Spleen (tissue), 11 donors: ENCODE data around the gene PDE6D. TPM values are rescaled to one million over a fixed set of nuclear protein-coding genes. Genes with fewer than 3 reads are reported as not detected.

Experiments
- DNase-seq: peaks from one replicate; pipeline ENCODE4 v3.0.0-alpha.2; 2020
- H3K27ac ChIP-seq, 8 donors: fragments of 200-600 bp; sonication (generic) in 7 of 8; 1 replicate in 4 of 8; 2 replicates in 4 of 8; pipeline versions ENCODE4 v1.5.0 to v1.8.0; 2016 to 2021; ENCODE audit warnings: inconsistent platforms in 4 of 8, mild to moderate bottlenecking in 4 of 8, moderate library complexity in 1 of 8
- H3K27me3 ChIP-seq, 7 donors: fragments of 200-600 bp; sonication (generic) in 6 of 7; replicated peaks in 1 of 7; 1 replicate in 4 of 7; 2 replicates in 3 of 7; pipeline versions ENCODE4 v1.5.0 to v1.8.0; 2016 to 2021; ENCODE audit warnings: inconsistent platforms in 3 of 7, mild to moderate bottlenecking in 1 of 7
- H3K36me3 ChIP-seq, 6 donors: fragments of 200-600 bp; sonication (generic) in 5 of 6; 1 replicate in 4 of 6; 2 replicates in 2 of 6; pipeline versions ENCODE4 v1.5.0 to v1.8.0; 2016 to 2021; ENCODE audit warnings: inconsistent platforms in 2 of 6
- H3K4me1 ChIP-seq, 6 donors: fragments of 200-600 bp; sonication (generic) in 5 of 6; 1 replicate in 3 of 6; 2 replicates in 3 of 6; pipeline versions ENCODE4 v1.5.0 to v1.8.0; 2016 to 2021; ENCODE audit warnings: inconsistent platforms in 3 of 6
- H3K4me3 ChIP-seq, 8 donors: fragments of 200-600 bp; sonication (generic) in 7 of 8; 1 replicate in 4 of 8; 2 replicates in 4 of 8; pipeline versions ENCODE4 v1.5.0 to v1.8.0; 2016 to 2021; ENCODE audit warnings: inconsistent platforms in 4 of 8, mild to moderate bottlenecking in 4 of 8, moderate library complexity in 2 of 8
- H3K9me3 ChIP-seq, 8 donors: fragments of 200-600 bp; sonication (generic) in 7 of 8; 1 replicate in 4 of 8; 2 replicates in 4 of 8; pipeline versions ENCODE4 v1.5.0 to v1.8.0; 2016 to 2021; ENCODE audit warnings: inconsistent platforms in 4 of 8
- CTCF ChIP-seq, 11 experiments: fragments of 200-600 bp in 7 of 11; fragments of 450-650 bp in 4 of 11; sonication (generic) in 4 of 11; IDR thresholded peaks in 8 of 11; conservative IDR thresholded peaks in 3 of 11; 1 replicate in 7 of 11; 2 replicates in 4 of 11; pipeline versions ENCODE4 v1.4.0 to v1.8.0; 2016 to 2021; ENCODE audit warnings: antibody characterized with exemption in 11 of 11, inconsistent platforms in 4 of 11, mild to moderate bottlenecking in 1 of 11
- POLR2A ChIP-seq, 3 donors: fragments of 450-650 bp; IDR thresholded peaks; one replicate each; pipeline ENCODE4 v1.5.1; 2017; ENCODE audit warnings: antibody characterized with exemption in 3 of 3, mild to moderate bottlenecking in 1 of 3
- POLR2AphosphoS5 ChIP-seq, 3 donors: sonication (generic); formaldehyde crosslinking; IDR thresholded peaks; one replicate each; pipeline ENCODE4 v1.5.1; 2017; ENCODE audit warnings: antibody characterized with exemption in 3 of 3
- WGBS, 5 donors: extraction: QIAGEN DNeasy Blood & Tissue Kit in 3 of 5; methylation state at CpG; one replicate each; pipeline versions ENCODE4 v1.1.5 to v1.1.7; 2013 to 2018; 5-methylcytosine and 5-hydroxymethylcytosine counted together
- intact Hi-C: fragments of 100-400 bp; cut with DNase I; formaldehyde crosslinking; loops from one replicate; pipeline ENCODE4 v1.15.0; 2023; ENCODE audit warnings: low total_unique reads
- polyA plus RNA-seq, 3 donors: library from polyadenylated mRNA; stranded (reverse); fragments of 200-250 nt; gene quantifications; one replicate each; pipeline ENCODE4 v1.2.1, GENCODE V29; 2013
- total RNA-seq, 7 donors: library from RNA; depleted of rRNA in 3 of 7; stranded (reverse); fragments of >200 nt in 3 of 7; fragmentation: NEBNext Ultra II Directional in 4 of 7; extraction: Animal tissue kit (Norgen Biotek cat#: 25700) in 4 of 7; gene quantifications; one replicate each; pipeline versions ENCODE4 v1.1.0 to v1.2.1, GENCODE V29; 2016 to 2021
- donor health status: healthy with polysubstance abuse.
- donor health status: DM: no; HTN: no; CAD: no; lungs with moderate emphysema.
- donor health status: DM: no; HTN: no; CAD: no.
- donor health status: Bipolar disorder and iron deficiency.
- donor health status: healthy.
- donor health status: DM: no; HTN: no; CAD: no.
- donor health status: DM: yes; HTN: yes; CAD: no.

PDE6D gene
- total and polyA plus RNA-seq, 10 donors = 20.5 to 45.0 (median 29.6) TPM

- WGBS, 5 donors = 2 to 4% (median 3%) methylated on average over 36 to 43 of the region's 43 CpGs
- peaks cover 29 to 67% (median 51%) of the 10 kb centered on the region in 6 donors for H3K4me1 ChIP-seq
- TF ChIP-seq POLR2AphosphoS5 (IDR thresholded peaks at IDR 0.05) = no peak
- no peak for TF ChIP-seq CTCF (IDR thresholded peaks at IDR 0.05 in 8 of 11, conservative IDR thresholded peaks at IDR 0.05 in 3 of 11)
- TF ChIP-seq POLR2A (IDR thresholded peaks at IDR 0.05) = no peak
- intact Hi-C loops = loop anchor here (5.0 to 10.0 kb wide), 2 partner anchors 46 to 99 kb away; no protein-coding TSS in a partner anchor
- DNase-seq = peak; percentile 89
- H3K36me3 ChIP-seq = peaks cover 0 to 36% (median 18%) of the 10 kb centered on the region in 6 donors
- H3K27ac ChIP-seq = peak overlapping the region; percentile 80 to 100 (median 100)
- H3K4me3 ChIP-seq = peak overlapping the region; percentile 74 to 96 (median 90)
- no peaks in the 10 kb centered on the region for H3K9me3 ChIP-seq
- no peaks in the 10 kb centered on the region for H3K27me3 ChIP-seq
These were observed 70.0 kb downstream of the PDE6D start for GRCh38 chr2:231710799-231711676.

- H3K9me3 ChIP-seq = no peaks in the 10 kb centered on the region
- H3K27me3 ChIP-seq = no peaks in the 10 kb centered on the region
- H3K4me1 ChIP-seq = peaks cover 34 to 70% (median 55%) of the 10 kb centered on the region in 6 donors
- DNase-seq = peak; percentile 97
- H3K27ac ChIP-seq = peak overlapping the region; percentile 94 to 100 (median 100)
- H3K36me3 ChIP-seq = peaks cover 0 to 36% (median 18%) of the 10 kb centered on the region in 6 donors
- TF ChIP-seq POLR2AphosphoS5 (IDR thresholded peaks at IDR 0.05) (peak; percentile 85 to 89 (median 88)), CTCF (IDR thresholded peaks at IDR 0.05 in 8 of 11, conservative IDR thresholded peaks at IDR 0.05 in 3 of 11) (peak in 8 of 11 experiments; percentile 53 to 98 (median 93)), POLR2A (IDR thresholded peaks at IDR 0.05) (peak in 2 of 3 donors; percentile 70 to 72)
- whole genome bisulfite sequencing, 5 donors = 0 to 1% (median 0%) methylated on average over 17 to 105 of the region's 105 CpGs
- intact Hi-C loops = loop anchor here (5.0 to 10.0 kb wide), 2 partner anchors 45 to 98 kb away; no protein-coding TSS in a partner anchor
- H3K4me3 ChIP-seq = peak overlapping the region; percentile 74 to 96 (median 90)
These were observed 70.9 kb downstream of the PDE6D start for GRCh38 chr2:231709981-231710798.

- H3K4me3 ChIP-seq = peak overlapping the region; percentile 74 to 96 (median 90)
- WGBS, 5 donors = 0 to 1% (median 0%) methylated on average over 16 to 33 of the region's 33 CpGs
- no peaks in the 10 kb centered on the region for H3K9me3 ChIP-seq
- H3K4me1 ChIP-seq = peaks cover 33 to 70% (median 53%) of the 10 kb centered on the region in 6 donors
- TF ChIP-seq POLR2AphosphoS5 (IDR thresholded peaks at IDR 0.05) (no peak), POLR2A (IDR thresholded peaks at IDR 0.05) (no peak), CTCF (IDR thresholded peaks at IDR 0.05 in 8 of 11, conservative IDR thresholded peaks at IDR 0.05 in 3 of 11) (no peak)
- intact Hi-C loops = no loop called here
- no peaks in the 10 kb centered on the region for H3K27me3 ChIP-seq
- peaks cover 0 to 35% (median 18%) of the 10 kb centered on the region in 6 donors for H3K36me3 ChIP-seq
- DNase-seq = peak; percentile 92
- peak overlapping the region; percentile 94 to 100 (median 100) for H3K27ac ChIP-seq
These were observed 71.5 kb downstream of the PDE6D start for GRCh38 chr2:231709636-231709980.
